ENCODE measurements around the gene DLGAP1. TPM values are rescaled to one million over a fixed set of nuclear protein-coding genes. Genes with fewer than 3 reads are reported as not detected.

DLGAP1 gene
- total and polyA plus RNA-seq, 2 of the 13 experiments (the other 11 are each of a cell fraction or from before 2014, with no cell fraction given) = 0.01 TPM; not detected in 1

- TF ChIP-seq ISL2 (CRISPR knock-in tag; IDR thresholded peaks at IDR 0.05) (peak; percentile 81), PHF20 (CRISPR knock-in tag; IDR thresholded peaks at IDR 0.05) (no peak), ZNF282 (IDR thresholded peaks at IDR 0.05; ENCODE audit: partially characterized antibody) (no peak), MIXL1 (CRISPR knock-in tag; IDR thresholded peaks at IDR 0.05) (peak; percentile 67; the same call in 1 of the 2 replicates), ZZZ3 (CRISPR knock-in tag; IDR thresholded peaks at IDR 0.05; ENCODE audit: borderline replicate concordance) (peak; percentile 65; the same call in 1 of the 2 replicates), ZNF605 (CRISPR knock-in tag; IDR thresholded peaks at IDR 0.05) (peak; percentile 77), TEAD3 (CRISPR knock-in tag; optimal IDR thresholded peaks at IDR 0.05; ENCODE audit: borderline replicate concordance) (peak; percentile 86), TAF1 (CRISPR knock-in tag; IDR thresholded peaks at IDR 0.05) (peak; percentile 96), ASH2L (IDR thresholded peaks at IDR 0.05; ENCODE audit: insufficient read length, low read depth, low read length) (peak; percentile 37), ADNP (CRISPR knock-in tag; IDR thresholded peaks at IDR 0.05) (no peak), GFI1 (CRISPR knock-in tag; IDR thresholded peaks at IDR 0.05; ENCODE audit: borderline replicate concordance) (no peak), ZNF234 (CRISPR knock-in tag; conservative IDR thresholded peaks at IDR 0.05) (no peak), HNRNPH1 (optimal IDR thresholded peaks at IDR 0.05; ENCODE audit: low read depth, low read length) (no peak), ZNF34 (CRISPR knock-in tag; IDR thresholded peaks at IDR 0.05; ENCODE audit: borderline replicate concordance) (peak; percentile 90; the same call in 1 of the 2 replicates), HOXA3 (CRISPR knock-in tag; IDR thresholded peaks at IDR 0.05) (peak; percentile 96), HNF1B (CRISPR knock-in tag; IDR thresholded peaks at IDR 0.05) (peak; percentile 91), ZSCAN9 (CRISPR knock-in tag; IDR thresholded peaks at IDR 0.05; ENCODE audit: borderline replicate concordance) (peak; percentile 84; the same call in 1 of the 2 replicates), ZNF644 (CRISPR knock-in tag; IDR thresholded peaks at IDR 0.05; ENCODE audit: low read depth) (peak; percentile 62; the same call in 1 of the 2 replicates), SRSF9 (IDR thresholded peaks at IDR 0.05; ENCODE audit: borderline replicate concordance, insufficient read depth, low read depth, low read length, poor library complexity, severe bottlenecking) (no peak), ZNF280B (CRISPR knock-in tag; IDR thresholded peaks at IDR 0.05; ENCODE audit: borderline replicate concordance) (peak; percentile 94), ZNF577 (CRISPR knock-in tag; IDR thresholded peaks at IDR 0.05; ENCODE audit: borderline replicate concordance, low read depth) (0 out of 2 replicates have a peak, but pooled peaks have one; percentile 58), ZNF260 (CRISPR knock-in tag; IDR thresholded peaks at IDR 0.05; ENCODE audit: borderline replicate concordance, low read depth) (no peak), TRIM24 (CRISPR knock-in tag; IDR thresholded peaks at IDR 0.05) (peak; percentile 24; the same call in 1 of the 2 replicates), NR2F1 (CRISPR knock-in tag; IDR thresholded peaks at IDR 0.05) (peak; percentile 60 to 63; a peak in 2 of 4 replicates)
- TF ChIP-seq, protein P1, sequence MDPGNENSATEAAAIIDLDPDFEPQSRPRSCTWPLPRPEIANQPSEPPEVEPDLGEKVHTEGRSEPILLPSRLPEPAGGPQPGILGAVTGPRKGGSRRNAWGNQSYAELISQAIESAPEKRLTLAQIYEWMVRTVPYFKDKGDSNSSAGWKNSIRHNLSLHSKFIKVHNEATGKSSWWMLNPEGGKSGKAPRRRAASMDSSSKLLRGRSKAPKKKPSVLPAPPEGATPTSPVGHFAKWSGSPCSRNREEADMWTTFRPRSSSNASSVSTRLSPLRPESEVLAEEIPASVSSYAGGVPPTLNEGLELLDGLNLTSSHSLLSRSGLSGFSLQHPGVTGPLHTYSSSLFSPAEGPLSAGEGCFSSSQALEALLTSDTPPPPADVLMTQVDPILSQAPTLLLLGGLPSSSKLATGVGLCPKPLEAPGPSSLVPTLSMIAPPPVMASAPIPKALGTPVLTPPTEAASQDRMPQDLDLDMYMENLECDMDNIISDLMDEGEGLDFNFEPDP (CRISPR knock-in tag; conservative IDR thresholded peaks at IDR 0.05) = no peak
- TF ChIP-seq, protein P2, sequence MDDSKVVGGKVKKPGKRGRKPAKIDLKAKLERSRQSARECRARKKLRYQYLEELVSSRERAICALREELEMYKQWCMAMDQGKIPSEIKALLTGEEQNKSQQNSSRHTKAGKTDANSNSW (CRISPR knock-in tag; IDR thresholded peaks at IDR 0.05; ENCODE audit: borderline replicate concordance) = no peak
These were observed 831.1 kb downstream of the DLGAP1 start (continued) for GRCh38 chr18:3623769-3624545.

Data from HepG2 (cell line).